ENCODE data around the gene ROR1.

- TF ChIP-seq POLR2AphosphoS5 (IDR thresholded peaks at IDR 0.05) (no peak), CTCF (IDR thresholded peaks at IDR 0.05) (no peak), POLR2A (IDR thresholded peaks at IDR 0.05) (no peak)
Measured at GRCh38 chr1:64051796-64052195, 278.0 kb downstream of the ROR1 start.

Data from suprapubic skin (tissue), 4 donors.